Measurements from ENCODE around the gene SEMA3F.

SEMA3F gene

GRCh38 chr3:50238549-50239026 lies 83.5 kb downstream of the SEMA3F start:
- H3K4me1 ChIP-seq (ENCODE audit: insufficient read depth, low read length), result peaks cover 48% of the 10 kb centered on the region
- ATAC-seq (ENCODE audit: insufficient read depth, low read depth) (no peak), DNase-seq (no peak)
- no peak overlapping the region for H2AFZ ChIP-seq (ENCODE audit: low read depth, low read length)
- peaks cover 80% of the 10 kb centered on the region for H3K79me2 ChIP-seq (ENCODE audit: insufficient read depth, low read length)
- TF ChIP-seq EZH2 (IDR thresholded peaks at IDR 0.05; ENCODE audit: borderline replicate concordance, low read depth, low read length, severe bottlenecking), result no peak
- TF ChIP-seq CTCF (IDR thresholded peaks at IDR 0.05; ENCODE audit: borderline replicate concordance, extremely low read depth, low read length, poor library complexity, severe bottlenecking), result no peak
- no peaks in the 10 kb centered on the region for H3K9me3 ChIP-seq (ENCODE audit: insufficient read depth, low read length, severe bottlenecking)
- peaks cover 63% of the 10 kb centered on the region for H4K20me1 ChIP-seq (ENCODE audit: insufficient read depth, low read length)
- peak overlapping the region; percentile 66 to 91; a peak in 3 of 4 replicates for H3K4me3 ChIP-seq (ENCODE audit: low read depth in 1 of 2, low read length in 2 of 2)
- no peaks in the 10 kb centered on the region for H3K27me3 ChIP-seq (ENCODE audit: insufficient read depth, low read length, poor library complexity)
- peak overlapping the region; percentile 87 for H3K4me2 ChIP-seq (ENCODE audit: insufficient read depth, low read length)
- peaks cover 50% of the 10 kb centered on the region for H3K36me3 ChIP-seq (ENCODE audit: insufficient read depth, low read length)
- peak overlapping the region; percentile 79 for H3K9ac ChIP-seq (ENCODE audit: low read depth, low read length)
- peak overlapping the region; percentile 89 for H3K27ac ChIP-seq (ENCODE audit: low read length)

All from DND-41 (cell line).